ENCODE data around the gene TRAPPC3L. TPM values are rescaled to one million over a fixed set of nuclear protein-coding genes. Genes with fewer than 3 reads are reported as not detected.
A peak's percentile ranks its signal among the peaks of the same experiment; 100 is the strongest.

The TRAPPC3L gene
- polyA plus RNA-seq, 1 of the 3 experiments (the other 2 are of a cell fraction): 0.03 TPM

- POLR2A ChIA-PET: no interaction called here
- TF ChIP-seq SMC3 (IDR thresholded peaks at IDR 0.05; ENCODE audit: low read depth, low read length): peak; percentile 39
- TF ChIP-seq TEAD4 (IDR thresholded peaks at IDR 0.05; ENCODE audit: borderline replicate concordance, insufficient read depth): no peak
- TF ChIP-seq EZH2phosphoT487 (IDR thresholded peaks at IDR 0.05; ENCODE audit: borderline replicate concordance, low read depth): no peak
- TF ChIP-seq, protein P1, sequence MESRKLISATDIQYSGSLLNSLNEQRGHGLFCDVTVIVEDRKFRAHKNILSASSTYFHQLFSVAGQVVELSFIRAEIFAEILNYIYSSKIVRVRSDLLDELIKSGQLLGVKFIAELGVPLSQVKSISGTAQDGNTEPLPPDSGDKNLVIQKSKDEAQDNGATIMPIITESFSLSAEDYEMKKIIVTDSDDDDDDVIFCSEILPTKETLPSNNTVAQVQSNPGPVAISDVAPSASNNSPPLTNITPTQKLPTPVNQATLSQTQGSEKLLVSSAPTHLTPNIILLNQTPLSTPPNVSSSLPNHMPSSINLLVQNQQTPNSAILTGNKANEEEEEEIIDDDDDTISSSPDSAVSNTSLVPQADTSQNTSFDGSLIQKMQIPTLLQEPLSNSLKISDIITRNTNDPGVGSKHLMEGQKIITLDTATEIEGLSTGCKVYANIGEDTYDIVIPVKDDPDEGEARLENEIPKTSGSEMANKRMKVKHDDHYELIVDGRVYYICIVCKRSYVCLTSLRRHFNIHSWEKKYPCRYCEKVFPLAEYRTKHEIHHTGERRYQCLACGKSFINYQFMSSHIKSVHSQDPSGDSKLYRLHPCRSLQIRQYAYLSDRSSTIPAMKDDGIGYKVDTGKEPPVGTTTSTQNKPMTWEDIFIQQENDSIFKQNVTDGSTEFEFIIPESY (IDR thresholded peaks at IDR 0.05; ENCODE audit: borderline replicate concordance, low read depth): no peak
- no peak for TF ChIP-seq CHD2 (IDR thresholded peaks at IDR 0.05; ENCODE audit: low read length, partially characterized antibody)
- TF ChIP-seq TAF1 (IDR thresholded peaks at IDR 0.05; ENCODE audit: borderline replicate concordance, low read depth, low read length): no peak
- peak; percentile 51; the same call in 1 of the 2 replicates for TF ChIP-seq SIN3A (IDR thresholded peaks at IDR 0.05; ENCODE audit: borderline replicate concordance, low read depth, low read length)
- TF ChIP-seq GABPA (IDR thresholded peaks at IDR 0.05; ENCODE audit: low read depth): no peak
- TF ChIP-seq MXI1 (IDR thresholded peaks at IDR 0.05; ENCODE audit: low read depth, low read length): no peak
- no peak for TF ChIP-seq ELF1 (IDR thresholded peaks at IDR 0.05)
- no peak for TF ChIP-seq POLR2AphosphoS5 (IDR thresholded peaks at IDR 0.05; ENCODE audit: low read depth, low read length)
- TF ChIP-seq RFX5 (IDR thresholded peaks at IDR 0.05; ENCODE audit: low read length): no peak
- TF ChIP-seq, protein P2, sequence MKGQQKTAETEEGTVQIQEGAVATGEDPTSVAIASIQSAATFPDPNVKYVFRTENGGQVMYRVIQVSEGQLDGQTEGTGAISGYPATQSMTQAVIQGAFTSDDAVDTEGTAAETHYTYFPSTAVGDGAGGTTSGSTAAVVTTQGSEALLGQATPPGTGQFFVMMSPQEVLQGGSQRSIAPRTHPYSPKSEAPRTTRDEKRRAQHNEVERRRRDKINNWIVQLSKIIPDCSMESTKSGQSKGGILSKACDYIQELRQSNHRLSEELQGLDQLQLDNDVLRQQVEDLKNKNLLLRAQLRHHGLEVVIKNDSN (IDR thresholded peaks at IDR 0.05; ENCODE audit: borderline replicate concordance, low read depth): no peak
- no peak for TF ChIP-seq NFIC (IDR thresholded peaks at IDR 0.05; ENCODE audit: borderline replicate concordance)
- peak; percentile 48; the same call in 1 of the 2 replicates for TF ChIP-seq YY1 (IDR thresholded peaks at IDR 0.05; ENCODE audit: low read depth)
- TF ChIP-seq, protein P3, sequence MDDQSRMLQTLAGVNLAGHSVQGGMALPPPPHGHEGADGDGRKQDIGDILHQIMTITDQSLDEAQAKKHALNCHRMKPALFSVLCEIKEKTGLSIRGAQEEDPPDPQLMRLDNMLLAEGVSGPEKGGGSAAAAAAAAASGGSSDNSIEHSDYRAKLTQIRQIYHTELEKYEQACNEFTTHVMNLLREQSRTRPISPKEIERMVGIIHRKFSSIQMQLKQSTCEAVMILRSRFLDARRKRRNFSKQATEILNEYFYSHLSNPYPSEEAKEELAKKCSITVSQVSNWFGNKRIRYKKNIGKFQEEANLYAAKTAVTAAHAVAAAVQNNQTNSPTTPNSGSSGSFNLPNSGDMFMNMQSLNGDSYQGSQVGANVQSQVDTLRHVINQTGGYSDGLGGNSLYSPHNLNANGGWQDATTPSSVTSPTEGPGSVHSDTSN (IDR thresholded peaks at IDR 0.05): peak; percentile 10; the same call in 1 of the 2 replicates
- TF ChIP-seq FOSL2 (IDR thresholded peaks at IDR 0.05; ENCODE audit: borderline replicate concordance, low read depth): peak; percentile 33; the same call in 1 of the 2 replicates
- TF ChIP-seq, protein P4, sequence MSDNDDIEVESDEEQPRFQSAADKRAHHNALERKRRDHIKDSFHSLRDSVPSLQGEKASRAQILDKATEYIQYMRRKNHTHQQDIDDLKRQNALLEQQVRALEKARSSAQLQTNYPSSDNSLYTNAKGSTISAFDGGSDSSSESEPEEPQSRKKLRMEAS (IDR thresholded peaks at IDR 0.05; ENCODE audit: low read depth): peak; percentile 30; the same call in 1 of the 2 replicates
- TF ChIP-seq, protein P5, sequence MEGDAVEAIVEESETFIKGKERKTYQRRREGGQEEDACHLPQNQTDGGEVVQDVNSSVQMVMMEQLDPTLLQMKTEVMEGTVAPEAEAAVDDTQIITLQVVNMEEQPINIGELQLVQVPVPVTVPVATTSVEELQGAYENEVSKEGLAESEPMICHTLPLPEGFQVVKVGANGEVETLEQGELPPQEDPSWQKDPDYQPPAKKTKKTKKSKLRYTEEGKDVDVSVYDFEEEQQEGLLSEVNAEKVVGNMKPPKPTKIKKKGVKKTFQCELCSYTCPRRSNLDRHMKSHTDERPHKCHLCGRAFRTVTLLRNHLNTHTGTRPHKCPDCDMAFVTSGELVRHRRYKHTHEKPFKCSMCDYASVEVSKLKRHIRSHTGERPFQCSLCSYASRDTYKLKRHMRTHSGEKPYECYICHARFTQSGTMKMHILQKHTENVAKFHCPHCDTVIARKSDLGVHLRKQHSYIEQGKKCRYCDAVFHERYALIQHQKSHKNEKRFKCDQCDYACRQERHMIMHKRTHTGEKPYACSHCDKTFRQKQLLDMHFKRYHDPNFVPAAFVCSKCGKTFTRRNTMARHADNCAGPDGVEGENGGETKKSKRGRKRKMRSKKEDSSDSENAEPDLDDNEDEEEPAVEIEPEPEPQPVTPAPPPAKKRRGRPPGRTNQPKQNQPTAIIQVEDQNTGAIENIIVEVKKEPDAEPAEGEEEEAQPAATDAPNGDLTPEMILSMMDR (IDR thresholded peaks at IDR 0.05): peak; percentile 86
- no peak for TF ChIP-seq NRF1 (IDR thresholded peaks at IDR 0.05; ENCODE audit: low read depth, low read length)
- peak; percentile 45 for TF ChIP-seq RAD21 (IDR thresholded peaks at IDR 0.05; ENCODE audit: low read length)
- TF ChIP-seq, protein P6, sequence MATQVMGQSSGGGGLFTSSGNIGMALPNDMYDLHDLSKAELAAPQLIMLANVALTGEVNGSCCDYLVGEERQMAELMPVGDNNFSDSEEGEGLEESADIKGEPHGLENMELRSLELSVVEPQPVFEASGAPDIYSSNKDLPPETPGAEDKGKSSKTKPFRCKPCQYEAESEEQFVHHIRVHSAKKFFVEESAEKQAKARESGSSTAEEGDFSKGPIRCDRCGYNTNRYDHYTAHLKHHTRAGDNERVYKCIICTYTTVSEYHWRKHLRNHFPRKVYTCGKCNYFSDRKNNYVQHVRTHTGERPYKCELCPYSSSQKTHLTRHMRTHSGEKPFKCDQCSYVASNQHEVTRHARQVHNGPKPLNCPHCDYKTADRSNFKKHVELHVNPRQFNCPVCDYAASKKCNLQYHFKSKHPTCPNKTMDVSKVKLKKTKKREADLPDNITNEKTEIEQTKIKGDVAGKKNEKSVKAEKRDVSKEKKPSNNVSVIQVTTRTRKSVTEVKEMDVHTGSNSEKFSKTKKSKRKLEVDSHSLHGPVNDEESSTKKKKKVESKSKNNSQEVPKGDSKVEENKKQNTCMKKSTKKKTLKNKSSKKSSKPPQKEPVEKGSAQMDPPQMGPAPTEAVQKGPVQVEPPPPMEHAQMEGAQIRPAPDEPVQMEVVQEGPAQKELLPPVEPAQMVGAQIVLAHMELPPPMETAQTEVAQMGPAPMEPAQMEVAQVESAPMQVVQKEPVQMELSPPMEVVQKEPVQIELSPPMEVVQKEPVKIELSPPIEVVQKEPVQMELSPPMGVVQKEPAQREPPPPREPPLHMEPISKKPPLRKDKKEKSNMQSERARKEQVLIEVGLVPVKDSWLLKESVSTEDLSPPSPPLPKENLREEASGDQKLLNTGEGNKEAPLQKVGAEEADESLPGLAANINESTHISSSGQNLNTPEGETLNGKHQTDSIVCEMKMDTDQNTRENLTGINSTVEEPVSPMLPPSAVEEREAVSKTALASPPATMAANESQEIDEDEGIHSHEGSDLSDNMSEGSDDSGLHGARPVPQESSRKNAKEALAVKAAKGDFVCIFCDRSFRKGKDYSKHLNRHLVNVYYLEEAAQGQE (IDR thresholded peaks at IDR 0.05; ENCODE audit: low read depth, low read length): no peak
- TF ChIP-seq FOXM1 (IDR thresholded peaks at IDR 0.05; ENCODE audit: low read depth): no peak
- TF ChIP-seq MEF2A (IDR thresholded peaks at IDR 0.05; ENCODE audit: borderline replicate concordance, low read depth): peak; percentile 99
These were observed 33.9 kb downstream of the TRAPPC3L start, which contains the start of gene CALHM5 for GRCh38 chr6:116511424-116512110. CALHM5 (plus strand) TSS chr6:116511639; CDS start chr6:116511697, 58 bp downstream.

More at GRCh38 chr6:116511424-116512110, 33.9 kb downstream of the TRAPPC3L start, which contains the start of gene CALHM5:
- H3K36me3 ChIP-seq (replicated peaks in 1 of 2; ENCODE audit: control insufficient read depth in 1 of 2, insufficient read depth in 2 of 2, low read length in 1 of 2): no peaks in the 10 kb centered on the region
- WGBS (ENCODE audit: low lambda C conversion rate): 80% methylated on average over 10 of the region's 10 CpGs
- H3K9me2 ChIP-seq: no peaks in the 10 kb centered on the region
- peaks cover 0 to 16% of the 10 kb centered on the region in 2 experiments; a peak in 3 of 4 replicates for H3K4me1 ChIP-seq (ENCODE audit: control insufficient read depth in 1 of 2, insufficient read depth in 2 of 2, low read depth in 1 of 2, low read length in 1 of 2)
- H3K9ac ChIP-seq: peak within 1 kb of the TSS; percentile 55
- peaks cover 4% of the 10 kb centered on the region for H3F3A ChIP-seq (replicated peaks; ENCODE audit: insufficient read depth)
- H3K9me3 ChIP-seq: no peaks in the 10 kb centered on the region
- H4K20me1 ChIP-seq (ENCODE audit: insufficient read depth): no peaks in the 10 kb centered on the region
- peak within 1 kb of the TSS; percentile 85 for H3K4me2 ChIP-seq
- H3K79me2 ChIP-seq (ENCODE audit: insufficient read depth): peaks cover 6% of the 10 kb centered on the region; the same call in 1 of the 2 replicates
- H3K27me3 ChIP-seq (ENCODE audit: insufficient read depth): no peaks in the 10 kb centered on the region
- DNase-seq: no peak
- H2AFZ ChIP-seq (ENCODE audit: low read depth): peak within 1 kb of the TSS; percentile 95
- H3K4me3 ChIP-seq (ENCODE audit: low read depth in 2 of 2, low read length in 1 of 2): peak within 1 kb of the TSS; percentile 9 to 53; a peak in 3 of 4 replicates
- CTCF ChIA-PET: interaction anchor here (0.6 to 2.0 kb wide), 12 partner anchors 9 to 294 kb away, joined by 3 to 14 read pairs (median 4); partner anchors contain the start of gene CALHM6
- H3K27ac ChIP-seq (ENCODE audit: low read depth in 2 of 2, low read length in 1 of 2): peak within 1 kb of the TSS; percentile 43 to 55; a peak in 3 of 4 replicates
